Forelimb muscle (tissue), 1 donor: ENCODE measurements around the gene DPAGT1. TPM values are rescaled to one million over a fixed set of nuclear protein-coding genes. Genes with fewer than 3 reads are reported as not detected.
"Not testable (repeated sequence)": the region's sequence is repeated elsewhere in the genome, so short reads cannot be mapped to it uniquely, and the experiment has no call there.

Experiments
- DNase-seq: peaks from one replicate; pipeline ENCODE4 v3.0.0-alpha.2; 2013; ENCODE audit warnings: low read depth
- polyA plus RNA-seq: library from polyadenylated mRNA; unstranded; fragments of 120-200 nt; gene quantifications from one replicate; pipeline ENCODE4 v1.2.1, GENCODE V29; 2013; ENCODE audit not compliant: insufficient read length

DPAGT1 gene
- polyA plus RNA-seq, result 26.3 TPM

DNA sequence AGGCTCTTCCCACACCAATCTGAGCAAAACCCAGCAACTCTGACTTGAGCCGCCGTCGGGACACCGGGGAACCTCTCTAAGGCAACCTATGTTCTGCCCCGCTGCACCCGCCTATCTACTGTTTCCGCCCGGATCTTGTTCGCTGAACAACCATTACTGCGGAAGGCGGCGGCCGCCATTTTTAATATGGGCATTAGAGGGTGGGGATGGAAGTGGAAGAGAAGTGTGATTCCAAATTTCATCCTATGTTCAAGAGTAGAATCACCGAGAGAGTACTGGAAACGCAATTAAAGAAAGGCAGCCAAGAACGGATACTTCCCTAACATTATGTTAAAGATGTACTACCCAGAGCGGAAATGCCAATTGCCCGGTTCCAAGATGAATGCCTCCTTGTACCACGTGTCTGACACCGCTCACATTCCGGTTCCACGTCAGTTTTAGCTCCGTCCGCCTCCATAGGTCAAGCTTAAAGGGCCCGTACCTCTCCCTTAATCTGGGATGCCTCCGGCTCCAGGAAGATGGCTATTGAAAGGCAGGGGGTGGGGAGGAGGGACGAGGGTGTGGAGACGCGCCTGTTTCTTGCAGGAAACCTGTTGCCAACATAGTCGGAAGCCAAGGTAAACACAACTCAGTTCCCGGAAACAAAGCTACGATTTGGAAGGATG lies at the start of gene DPAGT1:
TSS of gene DPAGT1 (minus strand) at position 95 of the 665 bp plus-strand sequence. CDS start 198 bp downstream, outside the sequence.
- peak; percentile 95 for DNase-seq

DNA sequence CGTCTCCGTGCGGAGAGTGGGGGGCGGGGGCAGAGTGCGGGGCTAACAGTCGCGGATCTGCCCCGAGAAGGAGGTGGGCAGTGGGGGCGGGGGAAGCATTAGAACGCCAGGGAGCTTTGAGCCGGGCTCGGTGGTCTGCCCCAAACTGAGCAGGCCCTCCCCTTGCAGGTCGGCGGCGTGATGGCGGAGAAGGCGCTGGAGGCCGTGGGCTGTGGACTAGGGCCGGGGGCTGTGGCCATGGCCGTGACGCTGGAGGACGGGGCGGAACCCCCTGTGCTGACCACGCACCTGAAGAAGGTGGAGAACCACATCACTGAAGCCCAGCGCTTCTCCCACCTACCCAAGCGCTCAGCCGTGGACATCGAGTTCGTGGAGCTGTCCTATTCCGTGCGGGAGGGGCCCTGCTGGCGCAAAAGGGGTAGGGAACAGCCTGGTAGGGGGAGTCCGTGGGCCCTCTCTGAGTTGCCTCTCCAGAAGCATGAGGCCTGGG lies 48.2 kb upstream of the DPAGT1 start:
- DNase-seq, result no peak

DNA sequence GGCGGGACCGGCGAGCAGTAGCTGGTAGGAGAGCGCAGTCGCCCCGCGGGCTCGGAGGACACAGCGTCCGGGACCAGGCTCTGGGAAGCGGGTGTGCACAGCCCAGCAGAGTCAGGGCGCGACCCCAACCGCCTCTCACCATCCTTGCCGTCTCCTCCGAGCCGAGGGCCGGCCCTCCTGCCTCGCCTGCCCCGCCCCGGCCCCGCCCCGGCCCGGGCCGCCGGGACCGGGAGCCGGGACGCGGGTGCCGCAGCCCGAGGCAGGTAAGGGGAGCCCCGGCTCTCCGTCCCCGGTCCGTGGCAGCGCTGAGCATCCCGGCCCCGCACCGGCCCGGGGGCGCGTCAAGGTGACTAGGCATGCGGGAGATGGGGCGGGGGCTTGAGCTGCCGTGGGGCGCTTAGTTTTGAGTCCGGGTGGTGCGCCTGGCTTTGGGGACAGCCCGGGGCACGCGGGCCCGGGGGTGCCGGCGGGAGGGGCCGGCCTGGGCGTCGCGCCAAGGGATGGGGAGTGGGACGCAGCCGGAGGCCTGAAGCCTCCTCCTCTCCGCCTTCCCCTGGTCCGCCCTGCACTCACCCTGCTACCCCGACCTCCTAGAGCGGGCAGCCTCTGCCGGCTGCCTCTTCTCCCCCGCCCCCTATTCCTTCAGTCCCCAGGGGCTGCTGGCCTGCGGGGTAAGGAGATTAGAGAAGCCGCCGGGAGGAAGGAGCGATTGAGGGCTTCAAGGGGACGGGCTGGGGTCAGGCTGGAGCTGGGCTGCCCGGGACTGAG lies 47.5 kb upstream of the DPAGT1 start, which contains the start of gene ABCG4:
TSS of gene ABCG4 (plus strand) at position 35 of the 768 bp plus-strand sequence. CDS start 914 bp downstream, outside the sequence.
- no peak for DNase-seq

DNA sequence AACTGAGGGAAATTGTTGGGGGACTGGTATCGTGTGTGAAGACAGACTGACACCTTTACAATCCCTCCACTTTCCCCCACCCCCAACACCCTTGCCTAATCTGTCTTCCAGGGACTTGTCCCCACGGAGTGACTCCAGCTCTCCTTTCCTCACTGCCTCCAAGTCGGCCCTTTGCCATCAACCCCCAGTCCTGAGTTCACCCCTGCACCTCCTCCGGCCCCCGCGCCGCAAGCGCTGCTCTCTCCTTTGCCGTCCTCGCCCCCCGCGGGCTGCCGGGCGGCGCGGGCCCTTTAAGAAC lies 47.0 kb upstream of the DPAGT1 start:
- no peak for DNase-seq

DNA sequence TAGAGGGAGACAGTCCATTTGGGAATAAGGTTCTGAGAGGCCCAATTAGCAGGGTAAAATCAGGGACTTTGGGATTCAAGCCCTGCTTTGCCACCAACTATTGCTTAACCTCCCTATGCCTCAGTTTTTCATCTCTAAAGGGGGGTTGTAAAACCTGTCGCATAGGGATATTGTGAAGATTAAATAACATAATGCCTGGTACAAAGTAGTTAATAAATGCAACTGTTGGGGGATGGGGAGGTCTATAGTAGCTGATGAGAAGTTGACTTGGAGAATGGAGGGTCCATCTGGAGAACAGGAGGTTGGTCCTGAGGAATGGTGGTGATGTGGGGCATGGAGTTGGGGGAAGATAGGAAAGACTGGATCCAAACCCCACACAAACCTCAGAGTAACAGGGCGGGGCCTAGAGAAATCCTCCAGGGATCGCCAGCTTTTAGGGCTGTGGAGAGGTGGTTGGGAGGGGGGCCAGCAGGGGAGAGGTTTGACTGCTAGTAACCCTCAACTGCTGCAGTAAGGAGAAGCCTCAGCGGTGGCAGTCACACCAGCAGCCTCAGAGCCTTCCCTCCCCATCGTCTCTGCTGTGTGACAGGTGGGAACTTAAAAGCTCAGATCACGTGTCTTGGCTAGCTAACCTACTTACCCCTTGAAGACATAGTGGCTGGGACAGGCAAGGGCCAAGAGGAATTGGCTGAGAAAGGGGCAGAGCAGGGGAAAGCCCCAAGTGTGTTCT lies 46.1 kb upstream of the DPAGT1 start:
- DNase-seq, result no peak

DNA sequence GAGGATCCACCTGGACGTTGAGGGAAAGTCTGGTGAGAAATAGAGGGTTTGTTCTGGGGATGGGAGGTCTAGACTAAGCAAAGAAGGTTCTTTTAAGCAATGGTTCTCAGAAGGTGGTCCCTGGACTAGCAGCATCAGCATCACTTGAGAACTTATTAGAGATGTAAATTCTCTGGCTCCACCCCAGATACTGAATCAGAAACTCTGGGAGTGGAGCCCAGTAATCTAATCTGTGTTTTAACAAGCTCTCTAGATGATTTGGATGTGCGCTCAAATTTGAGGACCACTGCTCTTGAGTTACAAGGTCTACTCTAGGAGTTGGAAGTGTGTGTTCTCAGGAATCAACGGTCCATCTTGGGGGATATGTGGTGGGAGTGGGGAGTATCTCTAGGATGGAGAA lies 43.9 kb upstream of the DPAGT1 start:
- DNase-seq, result no peak

DNA sequence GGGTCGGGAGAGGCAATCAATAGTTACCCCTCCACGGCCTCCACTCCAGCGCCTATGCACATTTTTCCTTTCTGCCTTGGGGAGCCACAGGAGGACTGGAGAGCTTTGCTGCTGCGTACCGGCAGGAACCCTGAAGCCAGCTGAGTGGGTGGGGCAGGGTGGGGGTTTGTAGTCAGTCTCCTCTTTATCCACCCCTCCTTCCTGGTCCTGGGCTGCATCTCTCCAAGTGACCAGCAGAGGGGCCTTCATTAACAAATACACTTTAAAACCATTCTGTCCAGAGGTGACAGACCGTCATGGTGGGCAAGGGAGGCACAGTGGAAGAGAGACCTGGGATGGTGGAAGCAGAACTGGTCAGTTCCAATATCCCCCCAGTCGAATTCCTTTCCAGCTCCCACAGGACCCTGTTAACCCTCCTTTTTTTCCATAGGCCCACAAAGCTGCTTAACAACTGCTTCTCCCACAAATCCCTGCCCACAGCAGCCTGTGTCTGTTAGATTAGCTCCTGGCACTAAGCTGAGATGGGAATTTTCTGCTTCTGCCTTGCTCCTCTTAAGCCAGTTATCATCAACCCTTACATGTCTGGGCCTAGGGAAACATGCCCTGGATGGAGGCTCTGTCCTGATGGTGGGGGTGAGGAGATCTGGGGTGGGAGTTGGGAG lies 43.3 kb upstream of the DPAGT1 start:
- no peak for DNase-seq

DNA sequence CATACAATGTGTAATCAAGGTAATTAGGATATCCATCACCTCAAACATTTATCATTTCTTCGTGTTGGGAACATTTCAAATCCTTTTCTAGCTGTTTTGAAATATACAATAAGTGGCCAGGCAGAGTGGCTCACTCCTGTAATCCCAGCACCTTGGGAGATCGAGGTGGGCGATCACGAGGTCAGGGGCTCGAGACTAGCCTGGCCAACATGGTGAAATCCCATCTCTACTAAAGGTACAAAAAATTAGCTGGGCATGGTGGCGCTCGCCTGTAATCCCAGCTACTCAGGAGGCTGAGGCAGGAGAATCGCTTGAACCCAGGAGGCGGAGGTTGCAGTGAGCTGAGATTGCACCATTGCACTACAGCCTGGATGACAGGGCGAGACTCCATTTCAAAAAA lies 37.6 kb upstream of the DPAGT1 start:
- DNase-seq, result not testable (repeated sequence)

DNA sequence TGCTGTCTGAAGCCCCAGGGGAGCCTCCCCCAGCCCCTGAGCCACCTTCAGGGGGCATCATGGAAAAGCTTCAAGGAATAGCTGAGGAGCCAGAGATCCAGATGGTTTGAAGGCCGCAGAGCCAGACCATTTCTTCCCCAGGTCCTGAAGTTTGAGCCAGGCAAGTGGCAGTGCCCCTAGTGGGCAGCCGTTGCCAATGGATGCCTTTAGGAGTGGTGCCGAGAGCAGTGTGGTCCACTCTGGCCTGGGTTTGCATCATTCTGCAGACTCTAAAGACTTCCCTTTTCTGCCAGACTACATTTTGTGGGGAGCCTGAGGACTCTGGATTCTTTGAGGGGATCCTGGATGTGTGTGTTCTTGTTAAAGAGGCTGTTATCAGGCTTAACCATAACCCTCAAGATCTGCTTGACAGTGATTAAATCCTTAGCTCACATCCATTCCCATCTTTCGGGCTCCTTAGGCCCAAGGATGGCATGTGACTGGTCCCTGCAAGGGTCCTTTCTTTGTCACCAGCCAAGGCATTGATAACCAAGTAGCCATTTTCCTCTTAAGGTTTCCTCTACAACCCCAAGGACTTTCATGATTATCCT lies 32.8 kb upstream of the DPAGT1 start:
- DNase-seq, result no peak

DNA sequence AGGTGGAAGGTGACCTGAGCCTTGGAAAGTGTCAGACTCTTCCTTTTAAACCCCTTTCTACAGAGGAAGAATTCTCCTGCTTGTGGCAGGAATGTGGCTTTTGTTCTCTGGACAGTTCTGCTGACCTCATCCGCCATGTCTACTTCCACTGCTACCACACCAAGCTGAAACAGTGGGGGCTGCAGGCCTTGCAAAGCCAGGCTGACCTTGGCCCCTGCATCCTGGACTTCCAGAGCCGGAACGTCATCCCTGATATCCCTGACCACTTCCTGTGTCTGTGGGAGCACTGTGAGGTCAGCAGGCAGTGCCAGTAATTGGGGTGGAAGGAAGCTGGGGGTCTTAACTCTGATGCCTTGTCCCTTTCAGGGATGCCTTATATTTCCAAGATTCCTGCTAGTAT lies 29.0 kb upstream of the DPAGT1 start:
- DNase-seq, result no peak

DNA sequence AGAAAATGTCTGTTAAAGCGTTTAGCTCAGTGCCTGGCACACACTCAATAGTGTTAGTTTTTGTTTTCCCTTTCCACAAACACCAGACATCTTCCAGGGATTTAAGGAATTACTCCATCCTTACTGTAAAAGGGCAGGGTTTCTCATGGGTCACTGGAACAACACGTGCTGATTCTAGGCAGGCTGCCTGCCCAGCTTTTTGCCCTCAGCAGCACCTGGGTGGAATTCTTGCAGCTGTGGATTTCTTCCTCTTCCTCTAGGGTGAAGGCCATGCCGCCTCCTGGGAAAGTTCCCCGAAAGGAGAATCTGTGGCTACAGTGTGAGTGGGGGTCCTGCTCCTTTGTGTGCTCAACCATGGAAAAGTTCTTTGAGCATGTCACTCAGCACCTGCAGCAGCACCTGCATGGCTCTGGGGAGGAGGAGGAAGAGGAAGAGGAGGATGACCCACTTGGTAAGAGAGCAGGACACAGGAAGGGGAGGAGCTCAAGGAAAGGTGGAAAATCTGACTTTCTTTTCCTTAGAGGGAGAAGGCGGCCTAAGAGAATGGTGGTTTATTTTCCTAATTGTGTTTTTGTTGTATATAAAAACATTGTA lies 25.1 kb upstream of the DPAGT1 start:
- DNase-seq, result no peak

DNA sequence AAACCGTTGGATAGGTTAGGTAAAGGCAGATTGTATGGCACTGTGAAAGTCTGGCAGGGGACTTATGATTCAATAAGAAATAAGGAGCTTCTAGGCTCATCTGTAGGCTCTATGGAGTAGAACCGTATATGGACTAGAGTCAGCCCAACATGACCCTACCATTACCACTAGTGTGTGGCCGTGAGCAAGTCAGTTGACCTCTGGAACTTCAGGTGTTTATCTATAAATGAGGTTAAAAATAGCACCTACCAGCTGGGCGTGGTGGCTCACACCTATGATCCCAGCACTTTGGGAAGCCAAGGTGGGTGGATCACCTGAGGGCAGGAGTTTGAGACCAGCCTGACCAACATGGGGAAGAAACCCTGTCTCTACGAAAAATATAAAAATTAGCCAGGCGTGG lies 24.2 kb upstream of the DPAGT1 start:
- no peak for DNase-seq

DNA sequence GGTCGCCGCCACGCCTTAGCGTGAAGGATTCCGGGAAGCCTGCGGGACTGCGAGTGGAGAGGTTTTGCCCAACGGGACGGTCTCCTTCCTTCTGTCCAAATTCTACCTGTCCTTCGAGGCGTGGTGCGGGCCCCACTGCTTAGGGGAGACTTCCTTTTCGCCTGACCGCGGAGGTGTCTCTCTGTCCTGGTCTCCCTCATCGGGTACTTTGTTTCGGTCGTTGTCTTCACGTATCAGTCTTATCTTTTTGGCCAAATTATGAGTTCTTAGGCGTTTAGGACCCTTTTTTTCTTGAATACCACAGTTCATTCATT lies 20.1 kb upstream of the DPAGT1 start:
- no peak for DNase-seq

DNA sequence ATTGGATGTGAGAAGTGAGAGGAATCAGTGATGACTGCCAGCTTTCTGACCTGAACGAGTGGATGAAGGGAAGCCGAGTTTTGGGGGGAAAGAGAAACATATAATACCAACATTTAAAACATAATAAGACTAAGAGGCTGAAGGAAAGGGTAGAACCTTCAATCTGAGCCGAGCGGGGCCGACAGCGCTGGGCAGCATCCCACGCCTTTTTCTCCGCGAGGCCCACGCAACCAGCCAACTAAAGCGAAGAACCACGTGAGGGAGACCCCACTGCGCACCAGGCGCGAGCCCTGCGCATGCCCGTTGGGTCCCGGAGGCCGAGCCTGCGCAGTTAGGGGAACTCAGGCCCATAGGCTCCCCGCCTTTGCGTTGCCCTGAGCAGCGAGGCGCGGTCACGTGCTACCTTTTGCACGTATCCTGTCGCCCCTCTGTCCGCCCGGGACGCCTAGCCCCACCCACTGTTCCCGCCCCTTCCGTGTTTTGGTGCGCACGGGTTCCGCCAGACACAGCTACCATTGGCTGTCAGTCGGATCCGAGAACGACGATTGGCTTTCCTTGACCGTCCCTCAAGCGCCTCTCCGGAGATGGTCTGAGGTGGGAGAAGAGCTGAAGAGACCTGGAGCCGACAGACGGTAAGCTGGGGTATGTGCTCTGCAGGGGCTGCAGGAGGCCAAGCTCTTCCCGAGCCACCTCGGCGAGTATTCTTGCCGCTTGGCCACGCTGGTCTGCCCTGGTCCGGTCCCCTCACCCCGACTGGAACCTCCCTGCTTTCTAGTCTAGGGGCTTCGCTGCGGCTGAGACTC lies 19.6 kb upstream of the DPAGT1 start, which contains the start of gene HINFP:
TSS of gene HINFP (plus strand) at position 573 of the 803 bp plus-strand sequence. CDS start 5,365 bp downstream, outside the sequence.
- DNase-seq, result peak; percentile 97

DNA sequence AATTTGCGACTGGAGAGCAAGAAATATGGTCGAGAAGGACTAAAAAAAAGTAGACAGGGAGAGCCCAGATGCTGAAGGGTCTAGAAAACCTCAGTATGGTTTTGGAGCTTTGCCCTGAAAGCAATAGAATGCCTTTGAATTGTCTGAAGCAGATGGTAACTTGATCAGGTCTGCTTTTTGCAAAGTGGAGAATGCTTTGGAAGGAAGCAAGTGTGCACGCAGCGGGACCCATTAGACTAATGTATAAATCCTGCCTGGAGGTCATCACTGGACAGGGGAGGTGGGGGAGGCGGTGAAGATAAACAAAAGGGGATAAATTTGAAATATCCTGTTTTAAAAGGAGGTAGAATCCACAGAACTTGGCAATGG lies 19.0 kb upstream of the DPAGT1 start:
- no peak for DNase-seq

DNA sequence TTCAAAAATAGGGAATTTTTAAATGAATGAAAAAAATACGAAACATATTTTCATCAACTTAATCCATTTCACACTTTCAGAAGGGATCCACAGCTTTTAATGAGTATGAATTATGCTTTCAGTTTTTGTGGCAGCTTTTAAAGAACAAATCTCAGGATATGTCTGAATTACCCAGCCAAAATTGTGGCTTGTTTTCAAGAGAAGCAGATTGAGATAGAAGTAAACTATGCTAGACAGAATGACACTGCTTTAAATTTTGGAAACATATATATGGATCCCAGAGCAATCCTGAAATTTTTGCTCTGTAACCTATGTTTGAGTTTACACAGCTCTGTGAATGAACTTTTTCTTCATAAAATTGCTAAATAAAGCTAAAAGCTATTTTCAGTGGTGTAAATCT lies 17.3 kb upstream of the DPAGT1 start:
- no peak for DNase-seq

DNA sequence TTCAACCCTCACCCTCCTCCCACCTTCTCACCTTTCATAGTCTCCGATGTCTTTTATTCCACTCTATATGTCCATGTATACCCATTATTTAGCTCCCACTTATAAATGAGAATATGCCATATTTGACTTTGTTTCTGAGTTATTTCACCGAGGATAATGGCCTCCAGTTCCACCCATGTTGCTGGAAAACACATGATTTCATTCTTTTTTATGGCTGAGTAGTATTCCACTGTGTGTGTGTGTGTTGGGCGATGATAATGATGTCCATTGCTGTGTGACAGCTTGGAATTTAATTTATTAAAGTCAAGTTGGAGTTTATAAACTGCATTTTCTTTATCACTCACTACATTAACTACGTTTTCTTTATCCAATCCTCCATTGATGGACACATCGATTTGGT lies 16.6 kb upstream of the DPAGT1 start:
- no peak for DNase-seq

DNA sequence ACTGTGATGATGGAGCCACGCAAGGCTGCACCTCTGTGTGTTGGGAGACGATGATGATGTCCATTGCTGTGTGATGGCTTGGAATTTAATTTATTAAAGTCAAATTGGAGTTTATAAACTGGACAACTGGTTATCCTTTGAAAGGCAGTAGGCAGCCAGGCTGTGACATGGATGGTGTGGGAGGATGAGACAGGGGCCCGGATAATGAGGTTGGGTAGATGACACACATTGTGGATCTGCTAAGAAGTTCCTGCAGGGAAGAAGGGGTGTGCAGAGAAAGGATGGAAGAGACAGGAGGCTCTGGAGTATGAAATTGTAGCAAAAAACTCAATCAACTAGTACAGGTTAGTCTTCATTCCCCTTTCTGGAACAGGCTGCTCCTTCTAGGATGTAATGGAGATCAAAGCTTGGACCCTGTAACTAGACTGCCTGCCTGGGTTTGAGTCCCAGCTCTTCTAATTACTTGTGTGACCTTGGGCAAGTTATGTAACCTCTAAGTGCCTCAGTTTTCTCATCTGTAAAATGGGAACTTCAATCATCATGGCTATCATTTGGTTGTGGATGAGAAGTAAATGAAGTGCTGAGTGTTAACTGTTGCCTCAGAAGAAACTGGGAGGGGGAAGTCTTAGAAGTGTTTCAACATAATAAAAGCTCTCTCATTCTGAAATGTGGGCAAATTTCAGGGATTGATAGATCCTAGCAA lies 15.5 kb upstream of the DPAGT1 start:
- no peak for DNase-seq

DNA sequence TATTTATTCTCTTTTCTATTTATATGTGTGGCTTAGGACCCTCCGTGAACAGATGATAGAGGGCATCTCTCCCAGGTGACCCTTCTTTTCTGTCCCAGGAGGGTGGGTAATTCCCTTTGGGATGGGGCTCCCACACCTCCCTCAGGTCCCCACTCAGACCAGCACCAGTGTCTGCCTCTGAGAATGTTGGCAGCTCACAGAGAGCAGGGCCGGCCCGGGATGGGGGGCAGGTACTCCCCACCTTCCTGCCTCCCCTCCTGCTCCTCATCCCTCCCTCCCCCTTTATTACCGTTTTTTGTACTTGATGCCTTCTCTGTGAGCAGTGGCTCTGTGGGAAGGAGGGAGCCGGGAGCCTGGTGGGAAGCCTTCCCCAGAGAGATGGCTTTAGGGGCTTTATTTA lies 14.9 kb upstream of the DPAGT1 start:
- no peak for DNase-seq

DNA sequence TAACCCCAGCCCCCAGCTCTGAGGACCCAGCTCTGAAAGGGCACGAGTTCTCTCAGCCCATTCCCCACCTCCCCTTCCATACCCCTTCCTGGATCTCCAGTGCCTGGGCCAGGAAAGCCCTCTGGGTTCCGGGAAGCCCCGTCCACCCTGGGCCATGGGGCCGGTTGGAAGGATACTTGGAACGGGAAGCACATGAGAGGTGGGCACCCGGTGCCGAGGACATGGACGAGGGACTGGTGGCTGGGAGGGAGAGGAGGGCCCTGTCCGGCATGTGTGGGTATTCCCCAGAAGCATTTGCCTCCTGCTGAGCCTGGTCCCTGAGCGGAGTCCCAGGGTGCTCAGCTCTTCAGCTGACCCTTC lies 14.6 kb upstream of the DPAGT1 start:
- DNase-seq, result no peak
